Fibroblast of skin of left quadriceps (primary cell): ENCODE data around the gene MDN1.
A peak's percentile ranks its signal among the peaks of the same experiment; 100 is the strongest.
"Not testable (repeated sequence)": the region's sequence is repeated elsewhere in the genome, so short reads cannot be mapped to it uniquely, and the experiment has no call there.

ENCODE experiments used
- DNase-seq, 2 experiments: peaks; one replicate each; pipeline ENCODE4 v3.0.0-alpha.2; 2013; ENCODE audit warnings: low read depth in 2 of 2

Gene MDN1

GRCh38 chr6:89776583-89777233 lies 42.9 kb downstream of the MDN1 start:
- no peak for DNase-seq

GRCh38 chr6:89775150-89775549 lies 44.4 kb downstream of the MDN1 start:
- no peak for DNase-seq

GRCh38 chr6:89769572-89769971 lies 50.0 kb downstream of the MDN1 start:
- no peak for DNase-seq

GRCh38 chr6:89768324-89768723 lies 51.3 kb downstream of the MDN1 start:
- no peak for DNase-seq

GRCh38 chr6:89763550-89763949 lies 56.0 kb downstream of the MDN1 start:
- DNase-seq = no peak

- DNase-seq = no peak
These were observed 60.8 kb downstream of the MDN1 start for GRCh38 chr6:89758830-89759229.

- no peak for DNase-seq
These were observed 69.3 kb downstream of the MDN1 start for GRCh38 chr6:89750338-89750737.

- no peak for DNase-seq
These were observed 69.7 kb downstream of the MDN1 start for GRCh38 chr6:89749918-89750317.

GRCh38 chr6:89745716-89746115 lies 73.9 kb downstream of the MDN1 start:
- DNase-seq = peak; percentile 18 to 26

GRCh38 chr6:89745096-89745495 lies 74.5 kb downstream of the MDN1 start:
- no peak for DNase-seq

GRCh38 chr6:89736893-89737292 lies 82.7 kb downstream of the MDN1 start:
- DNase-seq = no peak

GRCh38 chr6:89734526-89734925 lies 85.1 kb downstream of the MDN1 start:
- DNase-seq = no peak

- DNase-seq = no peak
These were observed 87.5 kb downstream of the MDN1 start for GRCh38 chr6:89731924-89732567.

- DNase-seq = not testable (repeated sequence)
These were observed 88.3 kb downstream of the MDN1 start for GRCh38 chr6:89731262-89731661.

- no peak for DNase-seq
These were observed 89.8 kb downstream of the MDN1 start for GRCh38 chr6:89729818-89730217.

GRCh38 chr6:89727501-89727900 lies 92.1 kb downstream of the MDN1 start:
- no peak for DNase-seq

GRCh38 chr6:89724981-89725380 lies 94.6 kb downstream of the MDN1 start:
- no peak for DNase-seq

- DNase-seq = no peak
These were observed 96.5 kb downstream of the MDN1 start for GRCh38 chr6:89723046-89723445.

GRCh38 chr6:89716532-89716931 lies 103.1 kb downstream of the MDN1 start:
- DNase-seq = no peak

- DNase-seq = no peak
These were observed 107.8 kb downstream of the MDN1 start for GRCh38 chr6:89711801-89712200.

- DNase-seq = no peak
These were observed 111.3 kb downstream of the MDN1 start for GRCh38 chr6:89708316-89708715.

GRCh38 chr6:89707766-89708165 lies 111.8 kb downstream of the MDN1 start:
- no peak for DNase-seq

- no peak for DNase-seq
These were observed 113.5 kb downstream of the MDN1 start for GRCh38 chr6:89706121-89706520.

- no peak for DNase-seq
These were observed 116.3 kb downstream of the MDN1 start for GRCh38 chr6:89703292-89703691.
